HG03469 (cell line): ENCODE data around the gene HSD11B1.

Experiments used
- ATAC-seq: cut with Tn5 transposase; IDR thresholded peaks from one replicate; pipeline ENCODE4 v1.9.1; 2021; ENCODE audit warnings: mild to moderate bottlenecking, moderate library complexity, moderate number of reproducible peaks; ENCODE audit not compliant: unreplicated experiment

HSD11B1 gene

GRCh38 chr1:209723756-209724693, 19.4 kb downstream of the HSD11B1 start:
- peak; percentile 44 for ATAC-seq

- ATAC-seq: no peak
Measured at GRCh38 chr1:209727286-209727685, 22.6 kb downstream of the HSD11B1 start.

GRCh38 chr1:209727785-209728184, 23.1 kb downstream of the HSD11B1 start:
- ATAC-seq: no peak

GRCh38 chr1:209728466-209728865, 23.8 kb downstream of the HSD11B1 start:
- ATAC-seq: no peak

GRCh38 chr1:209729436-209729835, 24.8 kb downstream of the HSD11B1 start:
- no peak for ATAC-seq

GRCh38 chr1:209732725-209733124, 28.1 kb downstream of the HSD11B1 start:
- ATAC-seq: no peak

GRCh38 chr1:209733409-209734192, 29.0 kb downstream of the HSD11B1 start:
- no peak for ATAC-seq

GRCh38 chr1:209736490-209737117, 32.0 kb downstream of the HSD11B1 start:
- no peak for ATAC-seq

GRCh38 chr1:209737118-209737505, 32.5 kb downstream of the HSD11B1 start:
- no peak for ATAC-seq

GRCh38 chr1:209738270-209738669, 33.6 kb downstream of the HSD11B1 start:
- no peak for ATAC-seq

GRCh38 chr1:209741193-209741592, 36.5 kb downstream of the HSD11B1 start:
- no peak for ATAC-seq

- no peak for ATAC-seq
Measured at GRCh38 chr1:209741889-209742288, 37.2 kb downstream of the HSD11B1 start.

- ATAC-seq: no peak
Measured at GRCh38 chr1:209742409-209743144, 37.9 kb downstream of the HSD11B1 start.

- ATAC-seq: no peak
Measured at GRCh38 chr1:209743145-209743482, 38.5 kb downstream of the HSD11B1 start.

GRCh38 chr1:209746451-209747165, 42.0 kb downstream of the HSD11B1 start:
- no peak for ATAC-seq

- ATAC-seq: peak; percentile 35
Measured at GRCh38 chr1:209747580-209748262, 43.1 kb downstream of the HSD11B1 start.

GRCh38 chr1:209748620-209749019, 44.0 kb downstream of the HSD11B1 start:
- ATAC-seq: no peak

GRCh38 chr1:209749205-209749604, 44.6 kb downstream of the HSD11B1 start:
- no peak for ATAC-seq

GRCh38 chr1:209749670-209750323, 45.2 kb downstream of the HSD11B1 start:
- ATAC-seq: no peak
